Measurements from ENCODE around the gene PSMA8. TPM values are rescaled to one million over a fixed set of nuclear protein-coding genes. Genes with fewer than 3 reads are reported as not detected.
"Not testable (repeated sequence)": the region's sequence is repeated elsewhere in the genome, so short reads cannot be mapped to it uniquely, and the experiment has no call there.

The PSMA8 gene
- total RNA-seq, 1 experiment from 2014 or later = not detected

DNA sequence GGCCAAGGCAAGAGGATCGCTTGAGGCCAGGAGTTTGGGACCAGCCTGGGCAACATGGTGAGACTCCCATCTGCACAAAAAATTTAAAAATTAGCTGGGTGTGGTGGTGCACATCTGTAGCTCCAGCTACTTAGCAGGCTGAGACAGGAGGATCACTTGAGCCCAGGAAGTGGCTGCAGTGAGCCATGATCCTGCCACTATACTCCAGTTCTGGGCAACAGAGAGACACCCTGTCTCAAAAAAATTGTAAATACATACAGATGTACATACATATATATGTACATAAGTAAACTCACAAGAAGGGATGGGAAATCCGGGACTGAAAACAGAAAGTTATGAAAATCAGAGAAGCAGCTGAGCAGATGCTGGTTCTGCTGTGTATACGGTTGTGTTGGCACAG, 62.9 kb downstream of the PSMA8 start:
- CTCF ChIA-PET = no interaction called here
- POLR2A ChIA-PET (ENCODE audit: low non-redundant PET) = no interaction called here
- no TSS peak for BruUV-seq (replicated peaks)
- no peak overlapping the region for H3K4me3 ChIP-seq (ENCODE audit: low read depth, low read length, poor library complexity, severe bottlenecking)
- no peak overlapping the region for H3K27ac ChIP-seq (ENCODE audit: low read depth, low read length, poor library complexity, severe bottlenecking)
- no peaks in the 10 kb centered on the region for H3K9me3 ChIP-seq (ENCODE audit: low read depth, low read length, poor library complexity, severe bottlenecking)
- H3K4me1 ChIP-seq (ENCODE audit: insufficient read depth, low read length, poor library complexity, severe bottlenecking) = no peaks in the 10 kb centered on the region
- H3K36me3 ChIP-seq (ENCODE audit: insufficient read depth, low read length, poor library complexity, severe bottlenecking) = no peaks in the 10 kb centered on the region
- DNase-seq (ENCODE audit: low spot score) = no peak
- TF ChIP-seq, protein P1, sequence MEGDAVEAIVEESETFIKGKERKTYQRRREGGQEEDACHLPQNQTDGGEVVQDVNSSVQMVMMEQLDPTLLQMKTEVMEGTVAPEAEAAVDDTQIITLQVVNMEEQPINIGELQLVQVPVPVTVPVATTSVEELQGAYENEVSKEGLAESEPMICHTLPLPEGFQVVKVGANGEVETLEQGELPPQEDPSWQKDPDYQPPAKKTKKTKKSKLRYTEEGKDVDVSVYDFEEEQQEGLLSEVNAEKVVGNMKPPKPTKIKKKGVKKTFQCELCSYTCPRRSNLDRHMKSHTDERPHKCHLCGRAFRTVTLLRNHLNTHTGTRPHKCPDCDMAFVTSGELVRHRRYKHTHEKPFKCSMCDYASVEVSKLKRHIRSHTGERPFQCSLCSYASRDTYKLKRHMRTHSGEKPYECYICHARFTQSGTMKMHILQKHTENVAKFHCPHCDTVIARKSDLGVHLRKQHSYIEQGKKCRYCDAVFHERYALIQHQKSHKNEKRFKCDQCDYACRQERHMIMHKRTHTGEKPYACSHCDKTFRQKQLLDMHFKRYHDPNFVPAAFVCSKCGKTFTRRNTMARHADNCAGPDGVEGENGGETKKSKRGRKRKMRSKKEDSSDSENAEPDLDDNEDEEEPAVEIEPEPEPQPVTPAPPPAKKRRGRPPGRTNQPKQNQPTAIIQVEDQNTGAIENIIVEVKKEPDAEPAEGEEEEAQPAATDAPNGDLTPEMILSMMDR (conservative IDR thresholded peaks at IDR 0.05; ENCODE audit: low read depth, low read length) = no peak
- TF ChIP-seq EZH2 (IDR thresholded peaks at IDR 0.05; ENCODE audit: borderline replicate concordance, low read depth, low read length, poor library complexity, severe bottlenecking) = no peak
- no peaks in the 10 kb centered on the region for H3K27me3 ChIP-seq (replicated peaks; ENCODE audit: insufficient read depth, low read depth, low read length, poor library complexity)
- intact Hi-C loops (cut with micrococcal nuclease; ENCODE audit: unreplicated experiment) = no loop called here

DNA sequence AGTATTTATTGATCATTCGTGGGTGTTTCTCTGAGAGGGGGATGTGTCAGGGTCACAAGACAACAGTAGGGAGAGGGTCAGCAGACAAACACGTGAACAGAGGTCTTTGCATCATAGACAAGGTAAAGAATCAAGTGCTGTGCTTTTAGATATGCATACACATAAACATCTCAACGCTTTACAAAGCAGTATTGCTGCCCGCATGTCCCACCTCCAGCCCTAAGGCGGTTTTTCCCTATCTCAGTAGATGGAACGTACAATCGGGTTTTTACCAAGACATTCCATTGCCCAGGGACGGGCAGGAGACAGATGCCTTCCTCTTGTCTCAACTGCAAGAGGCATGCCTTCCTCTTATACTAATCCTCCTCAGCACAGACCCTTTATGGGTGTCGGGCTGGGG, 68.3 kb downstream of the PSMA8 start:
- BruUV-seq (replicated peaks); H3K4me1 ChIP-seq (ENCODE audit: insufficient read depth, low read length, poor library complexity, severe bottlenecking); H3K9me3 ChIP-seq (ENCODE audit: low read depth, low read length, poor library complexity, severe bottlenecking); H3K4me3 ChIP-seq (ENCODE audit: low read depth, low read length, poor library complexity, severe bottlenecking); DNase-seq (ENCODE audit: low spot score); H3K36me3 ChIP-seq (ENCODE audit: insufficient read depth, low read length, poor library complexity, severe bottlenecking); CTCF ChIA-PET; POLR2A ChIA-PET (ENCODE audit: low non-redundant PET); H3K27ac ChIP-seq (ENCODE audit: low read depth, low read length, poor library complexity, severe bottlenecking); intact Hi-C loops (cut with micrococcal nuclease; ENCODE audit: unreplicated experiment); H3K27me3 ChIP-seq (replicated peaks; ENCODE audit: insufficient read depth, low read depth, low read length, poor library complexity): not testable (repeated sequence)

DNA sequence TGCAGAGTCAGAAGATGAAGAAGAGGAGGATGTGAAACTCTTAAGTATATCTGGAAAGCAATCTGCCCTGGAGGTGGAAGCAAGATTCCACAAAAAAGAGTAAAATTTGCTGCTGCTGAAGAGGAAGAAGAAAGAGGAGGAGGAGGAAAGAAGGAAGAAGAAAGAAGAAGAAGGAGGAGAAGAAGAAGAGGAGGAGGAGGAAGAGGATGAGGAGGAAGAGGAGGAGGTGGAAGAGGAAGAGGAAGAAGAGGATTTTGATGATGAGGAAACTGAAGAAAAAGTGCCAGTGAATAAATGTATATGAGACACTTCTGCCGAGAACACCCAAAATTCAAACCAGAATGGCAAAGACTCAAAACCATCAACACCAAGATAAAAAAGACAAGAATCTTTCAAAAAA, 71.6 kb downstream of the PSMA8 start:
- H3K4me3 ChIP-seq (ENCODE audit: low read depth, low read length, poor library complexity, severe bottlenecking) = no peak overlapping the region

DNA sequence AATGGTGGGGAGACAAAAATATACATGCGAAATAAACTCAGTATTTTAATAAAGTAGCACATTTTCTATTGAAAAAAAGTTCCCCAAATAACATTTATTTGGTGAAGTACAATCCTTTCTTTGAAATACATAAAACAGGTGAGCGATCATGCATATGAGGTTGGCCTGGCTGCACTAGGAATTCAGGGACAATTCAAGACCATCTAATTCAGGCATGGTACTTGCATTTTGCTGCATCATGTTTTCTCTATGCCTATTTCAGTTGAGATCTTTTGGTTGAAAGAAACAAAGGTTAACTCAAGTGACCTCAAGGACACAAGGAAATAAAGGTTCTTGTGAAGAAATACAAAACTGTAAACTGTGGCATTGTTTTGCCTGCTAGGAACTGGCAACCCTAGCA, 72.8 kb downstream of the PSMA8 start:
- TF ChIP-seq EZH2 (IDR thresholded peaks at IDR 0.05; ENCODE audit: borderline replicate concordance, low read depth, low read length, poor library complexity, severe bottlenecking) = no peak
- TF ChIP-seq, protein P1 (conservative IDR thresholded peaks at IDR 0.05; ENCODE audit: low read depth, low read length) = no peak
- no peaks in the 10 kb centered on the region for H3K27me3 ChIP-seq (replicated peaks; ENCODE audit: insufficient read depth, low read depth, low read length, poor library complexity)
- H3K4me1 ChIP-seq (ENCODE audit: insufficient read depth, low read length, poor library complexity, severe bottlenecking) = no peaks in the 10 kb centered on the region
- no peaks in the 10 kb centered on the region for H3K9me3 ChIP-seq (ENCODE audit: low read depth, low read length, poor library complexity, severe bottlenecking)
- intact Hi-C loops (cut with micrococcal nuclease; ENCODE audit: unreplicated experiment) = no loop called here
- no peak for DNase-seq (ENCODE audit: low spot score)
- no peak overlapping the region for H3K27ac ChIP-seq (ENCODE audit: low read depth, low read length, poor library complexity, severe bottlenecking)
- no peak overlapping the region for H3K4me3 ChIP-seq (ENCODE audit: low read depth, low read length, poor library complexity, severe bottlenecking)
- no TSS peak for BruUV-seq (replicated peaks)
- POLR2A ChIA-PET (ENCODE audit: low non-redundant PET) = no interaction called here
- CTCF ChIA-PET = no interaction called here
- no peaks in the 10 kb centered on the region for H3K36me3 ChIP-seq (ENCODE audit: insufficient read depth, low read length, poor library complexity, severe bottlenecking)

More for the DNA sequence above, 71.6 kb downstream of the PSMA8 start:
- H3K4me1 ChIP-seq (ENCODE audit: insufficient read depth, low read length, poor library complexity, severe bottlenecking) = no peaks in the 10 kb centered on the region
- no peaks in the 10 kb centered on the region for H3K27me3 ChIP-seq (replicated peaks; ENCODE audit: insufficient read depth, low read depth, low read length, poor library complexity)
- ChIA-PET POLR2A (ENCODE audit: low non-redundant PET) (no interaction called here), CTCF (no interaction called here)
- no peaks in the 10 kb centered on the region for H3K9me3 ChIP-seq (ENCODE audit: low read depth, low read length, poor library complexity, severe bottlenecking)
- BruUV-seq (replicated peaks) = no TSS peak
- no peak overlapping the region for H3K27ac ChIP-seq (ENCODE audit: low read depth, low read length, poor library complexity, severe bottlenecking)
- H3K36me3 ChIP-seq (ENCODE audit: insufficient read depth, low read length, poor library complexity, severe bottlenecking) = no peaks in the 10 kb centered on the region
- intact Hi-C loops (cut with micrococcal nuclease; ENCODE audit: unreplicated experiment) = no loop called here
- DNase-seq (ENCODE audit: low spot score) = no peak
- no peak for TF ChIP-seq EZH2 (IDR thresholded peaks at IDR 0.05; ENCODE audit: borderline replicate concordance, low read depth, low read length, poor library complexity, severe bottlenecking)
- TF ChIP-seq, protein P1 (conservative IDR thresholded peaks at IDR 0.05; ENCODE audit: low read depth, low read length) = no peak

Measured in A673 (cell line).